ENCODE data around the gene WWC2.
A peak's percentile ranks its signal among the peaks of the same experiment; 100 is the strongest.

The WWC2 gene

GRCh38 chr4:183254162-183254561 is 155.1 kb downstream of the WWC2 start:
- DNase-seq (ENCODE audit: low read depth) = no peak
- H3K4me3 ChIP-seq (ENCODE audit: low read depth, low read length) = no peak overlapping the region
- TF ChIP-seq CTCF (IDR thresholded peaks at IDR 0.05; ENCODE audit: insufficient read depth, low read depth, low read length, missing control alignments) = no peak

- DNase-seq (ENCODE audit: low read depth) = no peak
- H3K4me3 ChIP-seq (ENCODE audit: low read depth, low read length) = no peak overlapping the region
- no peak for TF ChIP-seq CTCF (IDR thresholded peaks at IDR 0.05; ENCODE audit: insufficient read depth, low read depth, low read length, missing control alignments)
Measured at GRCh38 chr4:183255487-183255886, 156.4 kb downstream of the WWC2 start.

GRCh38 chr4:183256343-183256742 is 157.3 kb downstream of the WWC2 start:
- TF ChIP-seq CTCF (IDR thresholded peaks at IDR 0.05; ENCODE audit: insufficient read depth, low read depth, low read length, missing control alignments) = no peak
- no peak for DNase-seq (ENCODE audit: low read depth)
- H3K4me3 ChIP-seq (ENCODE audit: low read depth, low read length) = no peak overlapping the region

GRCh38 chr4:183256756-183257385 is 157.8 kb downstream of the WWC2 start:
- no peak overlapping the region for H3K4me3 ChIP-seq (ENCODE audit: low read depth, low read length)
- TF ChIP-seq CTCF (IDR thresholded peaks at IDR 0.05; ENCODE audit: insufficient read depth, low read depth, low read length, missing control alignments) = peak; percentile 73
- DNase-seq (ENCODE audit: low read depth) = peak; percentile 52

- no peak for TF ChIP-seq CTCF (IDR thresholded peaks at IDR 0.05; ENCODE audit: insufficient read depth, low read depth, low read length, missing control alignments)
- no peak for DNase-seq (ENCODE audit: low read depth)
- H3K4me3 ChIP-seq (ENCODE audit: low read depth, low read length) = no peak overlapping the region
Measured at GRCh38 chr4:183257808-183258207, 158.8 kb downstream of the WWC2 start.

GRCh38 chr4:183260491-183261151 is 161.6 kb downstream of the WWC2 start:
- no peak for DNase-seq (ENCODE audit: low read depth)
- H3K4me3 ChIP-seq (ENCODE audit: low read depth, low read length) = no peak overlapping the region
- TF ChIP-seq CTCF (IDR thresholded peaks at IDR 0.05; ENCODE audit: insufficient read depth, low read depth, low read length, missing control alignments) = no peak

All from GM12865 (cell line).